GM12891 (cell line): ENCODE results near the gene FXR2.

ENCODE experiments used
- POLR2A ChIP-seq: IDR thresholded peaks from 2 replicates; pipeline ENCODE4 v1.6.1; 2011; ENCODE audit warnings: low read depth, low read length, control low read depth
- POLR2AphosphoS5 ChIP-seq: IDR thresholded peaks from 2 replicates; pipeline ENCODE4 v1.6.1; 2011; ENCODE audit warnings: low read depth, low read length, control low read depth
- POU2F2 ChIP-seq: IDR thresholded peaks from 2 replicates; pipeline ENCODE4 v1.6.1; 2011; ENCODE audit warnings: low read depth, mild to moderate bottlenecking, control low read depth, low read length, moderate library complexity
- SPI1 ChIP-seq: IDR thresholded peaks from 2 replicates; pipeline ENCODE4 v1.6.1; 2011; ENCODE audit warnings: low read depth, low read length, control low read depth

- TF ChIP-seq POLR2A (no peak), POLR2AphosphoS5 (no peak), POU2F2 (no peak), SPI1 (no peak)
These were observed 18.4 kb upstream of the FXR2 start for GRCh38 chr17:7633093-7633492.
